Activated CD8-positive, alpha-beta T cell treated with anti-CD3 and anti-CD28 coated beads for 36 hours (primary cell): ENCODE results near the gene PSMB10. TPM values are rescaled to one million over a fixed set of nuclear protein-coding genes. Genes with fewer than 3 reads are reported as not detected.
A peak's percentile ranks its signal among the peaks of the same experiment; 100 is the strongest.

Source experiments
- ATAC-seq: fragments of 200-7000 bp; cut with Tn5 transposase; one replicate; pipeline ENCODE4 v1.10.0; 2021; ENCODE audit warnings: mild to moderate bottlenecking, moderate library complexity
- CTCF ChIA-PET: fragments of 350-600 bp; sonication (Branson Sonifier 250); formaldehyde crosslinking; loops from one replicate; lab custom pipeline; 2021; ENCODE audit warnings: antibody characterized with exemption; lab: Charles Lee
- POLR2A ChIA-PET: fragments of 350-600 bp; sonication (Branson Sonifier 250); formaldehyde crosslinking; loops from one replicate; lab custom pipeline; 2021; ENCODE audit warnings: antibody characterized with exemption; lab: Charles Lee
- DNase-seq: peaks from one replicate; pipeline ENCODE4 v3.0.0-alpha.2; 2020
- H3K27ac Mint-ChIP-seq: one replicate; pipeline ENCODE4 v1.8.0; 2021; ENCODE audit warnings: mild to moderate bottlenecking, mixed read lengths
- H3K27me3 Mint-ChIP-seq: one replicate; pipeline ENCODE4 v1.8.0; 2021; ENCODE audit warnings: mixed read lengths
- H3K36me3 Mint-ChIP-seq: one replicate; pipeline ENCODE4 v1.8.0; 2021; ENCODE audit warnings: low read depth, mixed read lengths
- H3K4me1 Mint-ChIP-seq: one replicate; pipeline ENCODE4 v1.8.0; 2021; ENCODE audit warnings: low read depth, mixed read lengths
- H3K4me3 Mint-ChIP-seq: one replicate; pipeline ENCODE4 v1.8.0; 2021; ENCODE audit warnings: mild to moderate bottlenecking, moderate library complexity, mixed read lengths
- H3K9me3 Mint-ChIP-seq: one replicate; pipeline ENCODE4 v1.8.0; 2021; ENCODE audit warnings: mixed read lengths
- intact Hi-C: fragments of 100-400 bp; cut with micrococcal nuclease; formaldehyde crosslinking; loops from one replicate; pipeline ENCODE4 v1.10.0; 2022
- total RNA-seq, 2 experiments: library from RNA; stranded (reverse); gene quantifications; one replicate each; pipeline ENCODE4 v1.2.3, GENCODE V29; 2021
- TF ChIP-seq, protein P1 (sequence below): fragments of 200-600 bp; IDR thresholded peaks from one replicate; pipeline ENCODE4 v1.8.0; 2022; ENCODE audit warnings: antibody characterized with exemption, mild to moderate bottlenecking

Gene PSMB10
- total RNA-seq, 2 experiments from 2014 or later = 205 to 206 TPM

DNA sequence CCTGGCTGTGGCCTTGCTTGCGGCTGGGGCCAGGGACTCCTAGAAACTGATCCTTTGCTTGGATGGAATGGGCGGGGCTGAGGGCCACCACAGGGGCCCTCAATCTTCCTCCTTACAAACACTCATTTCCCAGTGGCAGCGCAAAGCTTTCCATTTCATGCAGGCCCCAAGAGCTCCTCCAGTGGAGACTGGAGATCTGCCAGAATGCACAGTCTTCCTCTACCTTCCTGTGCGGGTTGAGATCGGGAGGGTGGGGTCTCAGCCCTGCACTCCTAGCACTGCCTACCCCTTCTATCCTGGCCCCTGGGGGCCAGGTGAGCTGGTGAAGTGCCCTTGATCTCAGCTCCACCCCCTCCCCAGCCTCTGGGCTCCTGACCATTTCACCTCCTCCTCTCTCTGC lies 50.3 kb downstream of the PSMB10 start:
- TF ChIP-seq, protein P1, sequence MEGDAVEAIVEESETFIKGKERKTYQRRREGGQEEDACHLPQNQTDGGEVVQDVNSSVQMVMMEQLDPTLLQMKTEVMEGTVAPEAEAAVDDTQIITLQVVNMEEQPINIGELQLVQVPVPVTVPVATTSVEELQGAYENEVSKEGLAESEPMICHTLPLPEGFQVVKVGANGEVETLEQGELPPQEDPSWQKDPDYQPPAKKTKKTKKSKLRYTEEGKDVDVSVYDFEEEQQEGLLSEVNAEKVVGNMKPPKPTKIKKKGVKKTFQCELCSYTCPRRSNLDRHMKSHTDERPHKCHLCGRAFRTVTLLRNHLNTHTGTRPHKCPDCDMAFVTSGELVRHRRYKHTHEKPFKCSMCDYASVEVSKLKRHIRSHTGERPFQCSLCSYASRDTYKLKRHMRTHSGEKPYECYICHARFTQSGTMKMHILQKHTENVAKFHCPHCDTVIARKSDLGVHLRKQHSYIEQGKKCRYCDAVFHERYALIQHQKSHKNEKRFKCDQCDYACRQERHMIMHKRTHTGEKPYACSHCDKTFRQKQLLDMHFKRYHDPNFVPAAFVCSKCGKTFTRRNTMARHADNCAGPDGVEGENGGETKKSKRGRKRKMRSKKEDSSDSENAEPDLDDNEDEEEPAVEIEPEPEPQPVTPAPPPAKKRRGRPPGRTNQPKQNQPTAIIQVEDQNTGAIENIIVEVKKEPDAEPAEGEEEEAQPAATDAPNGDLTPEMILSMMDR = no peak
- no peaks in the 10 kb centered on the region for H3K27me3 Mint-ChIP-seq
- H3K4me3 Mint-ChIP-seq = no peak overlapping the region
- H3K27ac Mint-ChIP-seq = peak overlapping the region; percentile 10
- CTCF ChIA-PET = interaction anchor here (0.7 to 6.3 kb wide), 6 partner anchors 10 to 365 kb away, joined by 3 to 81 read pairs (median 5); no protein-coding TSS in a partner anchor
- ATAC-seq (no peak), DNase-seq (no peak)
- intact Hi-C loops = no loop called here
- H3K9me3 Mint-ChIP-seq = no peaks in the 10 kb centered on the region
- POLR2A ChIA-PET = interaction anchor here (0.7 to 1.5 kb wide), 4 partner anchors 38 to 58 kb away, joined by 3 to 6 read pairs (median 4); no protein-coding TSS in a partner anchor
- peaks cover 7% of the 10 kb centered on the region for H3K36me3 Mint-ChIP-seq
- no peaks in the 10 kb centered on the region for H3K4me1 Mint-ChIP-seq

DNA sequence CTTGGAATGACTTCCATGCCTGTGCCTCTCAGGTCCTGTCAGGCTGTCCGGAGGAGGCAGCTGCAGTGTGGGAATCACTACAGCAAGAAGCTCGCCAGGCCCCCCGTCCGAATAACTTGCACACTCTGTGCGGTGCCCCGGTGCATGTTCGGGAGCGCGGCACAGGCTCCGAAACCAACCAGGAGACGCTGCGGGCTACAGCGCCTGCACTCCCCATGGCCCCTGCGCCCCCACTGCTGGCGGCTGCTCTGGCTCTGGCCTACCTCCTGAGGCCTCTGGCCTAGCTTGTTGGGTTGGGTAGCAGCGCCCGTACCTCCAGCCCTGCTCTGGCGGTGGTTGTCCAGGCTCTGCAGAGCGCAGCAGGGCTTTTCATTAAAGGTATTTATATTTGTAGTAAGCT lies 50.7 kb downstream of the PSMB10 start:
- ChIA-PET POLR2A (interaction anchor here (0.7 to 1.5 kb wide), 4 partner anchors 38 to 57 kb away, joined by 3 to 6 read pairs (median 4); no protein-coding TSS in a partner anchor), CTCF (interaction anchor here (0.7 to 6.3 kb wide), 6 partner anchors 9 to 365 kb away, joined by 3 to 81 read pairs (median 5); no protein-coding TSS in a partner anchor)
- Mint-ChIP-seq H3K36me3 (peaks cover 7% of the 10 kb centered on the region), H3K4me1 (no peaks in the 10 kb centered on the region), H3K9me3 (no peaks in the 10 kb centered on the region), H3K27me3 (no peaks in the 10 kb centered on the region), H3K4me3 (no peak overlapping the region), H3K27ac (no peak overlapping the region)
- intact Hi-C loops = no loop called here
- DNase-seq = no peak
- TF ChIP-seq, protein P1 = no peak
- ATAC-seq = no peak

DNA sequence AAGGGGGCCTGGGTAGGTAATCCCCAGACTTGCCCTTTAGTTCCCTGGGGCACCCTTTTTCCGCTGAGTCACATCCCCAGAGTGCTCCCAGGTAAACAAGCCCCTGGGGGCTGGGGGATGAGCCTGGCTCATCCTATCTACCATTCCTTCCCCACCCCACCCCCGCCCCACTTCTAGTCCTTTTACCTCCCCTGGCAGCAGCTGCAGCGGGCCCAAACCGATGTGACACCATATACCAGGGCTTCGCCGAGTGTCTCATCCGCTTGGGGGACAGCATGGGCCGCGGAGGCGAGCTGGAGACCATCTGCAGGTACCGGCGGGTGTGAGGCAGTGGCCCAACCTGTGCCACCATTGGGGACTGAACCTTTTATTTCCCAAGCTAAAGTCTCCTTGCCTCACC lies 51.1 kb downstream of the PSMB10 start:
- intact Hi-C loops = no loop called here
- H3K27ac Mint-ChIP-seq = no peak overlapping the region
- CTCF ChIA-PET = interaction anchor here (0.7 to 6.3 kb wide), 8 partner anchors 7 to 364 kb away, joined by 3 to 81 read pairs (median 18); partner anchors contain the start of gene PSKH1
- TF ChIP-seq, protein P1 = no peak
- no peak for DNase-seq
- no peaks in the 10 kb centered on the region for H3K9me3 Mint-ChIP-seq
- no peak overlapping the region for H3K4me3 Mint-ChIP-seq
- no peak for ATAC-seq
- no peaks in the 10 kb centered on the region for H3K4me1 Mint-ChIP-seq
- peaks cover 7% of the 10 kb centered on the region for H3K36me3 Mint-ChIP-seq
- POLR2A ChIA-PET = interaction anchor here (0.7 to 1.3 kb wide), 3 partner anchors 39 to 57 kb away, joined by 3 to 4 read pairs (median 3); no protein-coding TSS in a partner anchor
- H3K27me3 Mint-ChIP-seq = no peaks in the 10 kb centered on the region

DNA sequence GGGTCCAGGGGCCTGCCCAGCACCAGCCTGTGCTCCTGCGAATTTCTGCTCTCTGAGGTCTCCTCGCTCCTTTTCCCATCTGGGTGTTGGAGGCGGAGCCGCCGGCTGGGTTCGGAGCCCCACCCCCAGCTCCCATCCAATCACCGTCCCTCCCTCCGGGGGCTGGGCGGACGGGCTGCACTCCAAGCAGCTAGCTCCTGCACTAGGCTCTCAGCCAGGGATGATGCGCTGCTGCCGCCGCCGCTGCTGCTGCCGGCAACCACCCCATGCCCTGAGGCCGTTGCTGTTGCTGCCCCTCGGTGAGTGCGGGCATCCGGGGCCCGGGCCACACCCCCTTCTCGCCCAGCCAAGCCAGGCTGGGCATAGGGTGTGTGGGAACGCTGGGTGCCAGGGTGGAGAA lies 52.0 kb downstream of the PSMB10 start, which contains the start of gene NRN1L:
Gene NRN1L (plus strand): TSS at position 202 of the 400 bp plus-strand sequence. CDS start 19 bp downstream, at position 221.
- ChIA-PET POLR2A (interaction anchor here (1.0 to 2.0 kb wide), 5 partner anchors 8 to 37 kb away, joined by 3 to 8 read pairs (median 3); partner anchors contain the start of genes CENPT and EDC4), CTCF (interaction anchor here (1.2 to 6.3 kb wide), 28 partner anchors 8 to 403 kb away, joined by 3 to 81 read pairs (median 12); partner anchors contain the start of genes ATP6V0D1, CTRL, EDC4 and GFOD2)
- H3K36me3 Mint-ChIP-seq = peaks cover 10% of the 10 kb centered on the region
- no peaks in the 10 kb centered on the region for H3K27me3 Mint-ChIP-seq
- no peak within 1 kb of the TSS for H3K27ac Mint-ChIP-seq
- H3K4me3 Mint-ChIP-seq = no peak within 1 kb of the TSS
- no peak for ATAC-seq
- H3K9me3 Mint-ChIP-seq = no peaks in the 10 kb centered on the region
- TF ChIP-seq, protein P1 = no peak
- intact Hi-C loops = no loop called here
- DNase-seq = no peak
- H3K4me1 Mint-ChIP-seq = no peaks in the 10 kb centered on the region

Other genes with a start within 250 kb of the PSMB10 start
- gene GFOD2, start 217.5 kb downstream of the PSMB10 start, total RNA-seq = 10 to 100 TPM; 11.6 to 14.1 TPM
- gene RANBP10, start 130.3 kb downstream of the PSMB10 start, total RNA-seq = 10 to 100 TPM; 15.9 to 18.9 TPM
- under 1 TPM; 0.40 to 0.47 TPM for gene TSNAXIP1, start 130.0 kb downstream of the PSMB10 start, total RNA-seq
- gene THAP11, start 94.5 kb downstream of the PSMB10 start, total RNA-seq = 10 to 100 TPM; 40.6 to 40.7 TPM
- 100 to 1,000 TPM; 152 to 157 TPM for gene NUTF2, start 89.9 kb downstream of the PSMB10 start, total RNA-seq
- 10 to 100 TPM; 40.4 to 42.2 TPM for gene CENPT, start 89.2 kb downstream of the PSMB10 start, total RNA-seq
- gene EDC4, start 63.8 kb downstream of the PSMB10 start, total RNA-seq = 10 to 100 TPM; 78.7 to 90.9 TPM
- under 1 TPM in 1 of 2 experiments, not detected in 1; 0.83 TPM for gene NRN1L, start 52.0 kb downstream of the PSMB10 start, total RNA-seq
- 1 to 10 TPM; 8.4 to 8.5 TPM for gene PSKH1, start 43.6 kb downstream of the PSMB10 start, total RNA-seq
- gene CTRL, start 5.0 kb downstream of the PSMB10 start, total RNA-seq = 1 to 10 TPM; 3.8 to 3.9 TPM
- gene LCAT, start 7.3 kb upstream of the PSMB10 start, total RNA-seq = 10 to 100 TPM; 10.6 to 14.3 TPM
- gene SLC12A4, start 31.8 kb upstream of the PSMB10 start, total RNA-seq = 10 to 100 TPM; 32.5 to 38.0 TPM
- gene DPEP3, start 43.6 kb upstream of the PSMB10 start, total RNA-seq = under 1 TPM; 0.16 to 0.25 TPM
- gene DPEP2, start 62.6 kb upstream of the PSMB10 start, total RNA-seq = 1 to 10 TPM; 2.9 TPM
- not detected for gene DPEP2NB, start 79.1 kb upstream of the PSMB10 start, total RNA-seq
- 10 to 100 TPM; 16.6 to 17.3 TPM for gene DDX28, start 86.4 kb upstream of the PSMB10 start, total RNA-seq
- 10 to 100 TPM; 34.2 to 35.1 TPM for gene DUS2, start 86.4 kb upstream of the PSMB10 start, total RNA-seq
- gene NFATC3, start 148.5 kb upstream of the PSMB10 start, total RNA-seq = 100 to 1,000 TPM; 102 to 104 TPM